Colon (tissue), 2 donors: Measurements from ENCODE around the gene PRAMEF7.
"Not testable (repeated sequence)": the region's sequence is repeated elsewhere in the genome, so short reads cannot be mapped to it uniquely, and the experiment has no call there.

Experiments used
- FAIRE-seq: peaks from 2 replicates; lab custom pipeline; 2012; peaks lifted over from hg19 to GRCh38; lab: Jason Lieb, UNC
- donor health status: control.
- donor health status: control.

The PRAMEF7 gene

GRCh38 chr1:12916310-12916709, at the start of gene PRAMEF7:
Gene PRAMEF7 (plus strand): TSS chr1:12916610. CDS start chr1:12917693, 1,083 bp downstream.
- not testable (repeated sequence) for FAIRE-seq

- FAIRE-seq = not testable (repeated sequence)
Observed at GRCh38 chr1:12878453-12878852, 38.0 kb upstream of the PRAMEF7 start.

GRCh38 chr1:12886101-12886500, 30.3 kb upstream of the PRAMEF7 start, which contains the start of gene PRAMEF4:
Gene PRAMEF4 (minus strand): TSS chr1:12886201. CDS start chr1:12883394, 2,807 bp downstream.
- not testable (repeated sequence) for FAIRE-seq

GRCh38 chr1:12898170-12898569, 18.2 kb upstream of the PRAMEF7 start, which contains the start of gene PRAMEF10:
Gene PRAMEF10 (minus strand): TSS chr1:12898270. CDS start chr1:12895847, 2,423 bp downstream.
- not testable (repeated sequence) for FAIRE-seq

GRCh38 chr1:12899186-12899585, 17.2 kb upstream of the PRAMEF7 start:
- FAIRE-seq = not testable (repeated sequence)

GRCh38 chr1:12903793-12904572, 12.4 kb upstream of the PRAMEF7 start:
- FAIRE-seq = not testable (repeated sequence)

- not testable (repeated sequence) for FAIRE-seq
Observed at GRCh38 chr1:12921749-12922148, 5.3 kb downstream of the PRAMEF7 start.

- FAIRE-seq = not testable (repeated sequence)
Observed at GRCh38 chr1:12924368-12924767, 8.0 kb downstream of the PRAMEF7 start.

GRCh38 chr1:12947480-12947879, 31.1 kb downstream of the PRAMEF7 start, which contains the start of gene PRAMEF6:
Gene PRAMEF6 (minus strand): TSS chr1:12947580. CDS start chr1:12942518, 5,062 bp downstream.
- FAIRE-seq = not testable (repeated sequence)
